Ishikawa (cell line): ENCODE results near the gene ARHGEF2.

Experiments used
- CEBPB ChIP-seq: IDR thresholded peaks from 2 replicates; pipeline ENCODE4 v1.6.1; 2012
- CREB1 ChIP-seq: IDR thresholded peaks from 2 replicates; pipeline ENCODE4 v1.6.1; 2012; ENCODE audit warnings: low read depth
- EGR1 ChIP-seq: IDR thresholded peaks from 2 replicates; pipeline ENCODE4 v1.6.1; 2012
- EP300 ChIP-seq: IDR thresholded peaks from 2 replicates; pipeline ENCODE4 v1.6.1; 2012; ENCODE audit warnings: borderline replicate concordance
- FOXM1 ChIP-seq: IDR thresholded peaks from 2 replicates; pipeline ENCODE4 v1.6.1; 2012; ENCODE audit warnings: low read depth, borderline replicate concordance
- NFIC ChIP-seq: IDR thresholded peaks from 2 replicates; pipeline ENCODE4 v1.6.1; 2012
- RAD21 ChIP-seq: IDR thresholded peaks from 2 replicates; pipeline ENCODE4 v1.6.1; 2012; ENCODE audit warnings: low read depth
- TAF1 ChIP-seq: IDR thresholded peaks from 2 replicates; pipeline ENCODE4 v1.6.1; 2012; ENCODE audit warnings: low read depth, mild to moderate bottlenecking
- TCF12 ChIP-seq: IDR thresholded peaks from 2 replicates; pipeline ENCODE4 v1.6.1; 2012; ENCODE audit warnings: low read depth
- TEAD4 ChIP-seq: IDR thresholded peaks from 2 replicates; pipeline ENCODE4 v1.6.1; 2012
- YY1 ChIP-seq: IDR thresholded peaks from 2 replicates; pipeline ENCODE4 v1.6.1; 2012; ENCODE audit warnings: low read depth
- ZBTB7A ChIP-seq: IDR thresholded peaks from 2 replicates; pipeline ENCODE4 v1.6.1; 2012; ENCODE audit warnings: low read depth
- TF ChIP-seq, protein P1 (sequence below): IDR thresholded peaks from 2 replicates; pipeline ENCODE4 v1.6.1; 2012
- TF ChIP-seq, protein P2 (sequence below): IDR thresholded peaks from 2 replicates; pipeline ENCODE4 v1.6.1; 2012; ENCODE audit warnings: low read depth, mild to moderate bottlenecking
- TF ChIP-seq, protein P3 (sequence below): IDR thresholded peaks from 2 replicates; pipeline ENCODE4 v1.6.1; 2012

ARHGEF2 gene

DNA sequence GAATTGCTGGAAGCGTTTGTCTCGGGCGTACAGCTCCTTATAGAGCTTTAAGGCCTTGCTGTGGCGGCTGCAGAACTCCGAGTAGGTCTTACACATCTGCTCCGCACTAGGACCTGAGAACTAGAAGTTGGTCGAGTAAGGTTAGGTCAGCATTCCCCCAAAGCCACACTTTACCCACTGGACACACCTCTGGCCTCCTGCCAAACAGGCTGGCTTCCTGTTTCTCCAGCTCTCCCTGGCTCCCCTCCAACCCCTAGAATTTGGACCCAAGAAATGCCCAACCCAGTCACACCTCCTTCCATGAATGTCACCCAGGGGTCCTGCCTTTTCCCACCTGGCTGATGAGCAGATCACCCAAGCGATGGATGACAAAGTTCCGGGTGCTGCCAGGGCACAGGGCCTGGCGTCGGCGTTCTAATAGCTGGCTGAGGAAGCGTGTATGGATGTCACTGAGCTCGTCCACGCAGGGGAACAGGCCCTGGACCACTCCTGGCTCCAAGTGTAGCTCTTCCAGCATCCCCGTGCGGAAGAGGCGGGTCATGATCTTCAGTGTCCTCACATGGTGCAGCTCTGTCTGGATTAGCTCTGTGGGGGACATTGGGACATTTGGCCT, 15.6 kb downstream of the ARHGEF2 start:
- TF ChIP-seq, protein P1, sequence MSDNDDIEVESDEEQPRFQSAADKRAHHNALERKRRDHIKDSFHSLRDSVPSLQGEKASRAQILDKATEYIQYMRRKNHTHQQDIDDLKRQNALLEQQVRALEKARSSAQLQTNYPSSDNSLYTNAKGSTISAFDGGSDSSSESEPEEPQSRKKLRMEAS: no peak
- peak; percentile 93 for TF ChIP-seq NFIC
- TF ChIP-seq EGR1: no peak
- TF ChIP-seq TEAD4: peak; percentile 45; the same call in 1 of the 2 replicates
- TF ChIP-seq, protein P2, sequence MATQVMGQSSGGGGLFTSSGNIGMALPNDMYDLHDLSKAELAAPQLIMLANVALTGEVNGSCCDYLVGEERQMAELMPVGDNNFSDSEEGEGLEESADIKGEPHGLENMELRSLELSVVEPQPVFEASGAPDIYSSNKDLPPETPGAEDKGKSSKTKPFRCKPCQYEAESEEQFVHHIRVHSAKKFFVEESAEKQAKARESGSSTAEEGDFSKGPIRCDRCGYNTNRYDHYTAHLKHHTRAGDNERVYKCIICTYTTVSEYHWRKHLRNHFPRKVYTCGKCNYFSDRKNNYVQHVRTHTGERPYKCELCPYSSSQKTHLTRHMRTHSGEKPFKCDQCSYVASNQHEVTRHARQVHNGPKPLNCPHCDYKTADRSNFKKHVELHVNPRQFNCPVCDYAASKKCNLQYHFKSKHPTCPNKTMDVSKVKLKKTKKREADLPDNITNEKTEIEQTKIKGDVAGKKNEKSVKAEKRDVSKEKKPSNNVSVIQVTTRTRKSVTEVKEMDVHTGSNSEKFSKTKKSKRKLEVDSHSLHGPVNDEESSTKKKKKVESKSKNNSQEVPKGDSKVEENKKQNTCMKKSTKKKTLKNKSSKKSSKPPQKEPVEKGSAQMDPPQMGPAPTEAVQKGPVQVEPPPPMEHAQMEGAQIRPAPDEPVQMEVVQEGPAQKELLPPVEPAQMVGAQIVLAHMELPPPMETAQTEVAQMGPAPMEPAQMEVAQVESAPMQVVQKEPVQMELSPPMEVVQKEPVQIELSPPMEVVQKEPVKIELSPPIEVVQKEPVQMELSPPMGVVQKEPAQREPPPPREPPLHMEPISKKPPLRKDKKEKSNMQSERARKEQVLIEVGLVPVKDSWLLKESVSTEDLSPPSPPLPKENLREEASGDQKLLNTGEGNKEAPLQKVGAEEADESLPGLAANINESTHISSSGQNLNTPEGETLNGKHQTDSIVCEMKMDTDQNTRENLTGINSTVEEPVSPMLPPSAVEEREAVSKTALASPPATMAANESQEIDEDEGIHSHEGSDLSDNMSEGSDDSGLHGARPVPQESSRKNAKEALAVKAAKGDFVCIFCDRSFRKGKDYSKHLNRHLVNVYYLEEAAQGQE: no peak
- peak; percentile 12; the same call in 1 of the 2 replicates for TF ChIP-seq EP300
- peak; percentile 53; the same call in 1 of the 2 replicates for TF ChIP-seq TCF12

DNA sequence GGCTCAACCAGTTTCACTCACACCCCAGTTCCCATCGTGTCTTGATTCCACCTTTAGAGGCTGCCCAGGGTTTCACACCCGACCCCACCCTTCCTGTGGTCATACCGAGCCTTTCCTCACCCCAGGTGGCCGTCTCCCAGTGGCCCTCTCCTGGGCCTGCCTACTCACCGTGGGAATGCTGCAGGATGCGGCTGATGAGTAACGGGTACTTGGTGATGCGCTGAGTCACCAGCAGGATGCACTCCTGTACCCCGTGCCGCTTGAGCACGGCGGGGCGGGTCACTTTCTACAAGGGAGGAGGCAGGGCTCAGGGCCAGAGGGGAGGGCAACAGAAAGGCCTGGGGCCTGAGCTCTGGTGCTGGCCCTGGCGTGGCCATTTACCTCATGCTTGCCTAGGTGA, 16.4 kb downstream of the ARHGEF2 start:
- peak; percentile 56; the same call in 1 of the 2 replicates for TF ChIP-seq RAD21
- peak; percentile 78 for TF ChIP-seq NFIC
- no peak; the same call in 1 of the 2 replicates for TF ChIP-seq CEBPB
- 0 out of 2 replicates have a peak, but pooled peaks have one; percentile 40 for TF ChIP-seq FOXM1
- TF ChIP-seq ZBTB7A: no peak
- no peak for TF ChIP-seq EGR1
- TF ChIP-seq, protein P3, sequence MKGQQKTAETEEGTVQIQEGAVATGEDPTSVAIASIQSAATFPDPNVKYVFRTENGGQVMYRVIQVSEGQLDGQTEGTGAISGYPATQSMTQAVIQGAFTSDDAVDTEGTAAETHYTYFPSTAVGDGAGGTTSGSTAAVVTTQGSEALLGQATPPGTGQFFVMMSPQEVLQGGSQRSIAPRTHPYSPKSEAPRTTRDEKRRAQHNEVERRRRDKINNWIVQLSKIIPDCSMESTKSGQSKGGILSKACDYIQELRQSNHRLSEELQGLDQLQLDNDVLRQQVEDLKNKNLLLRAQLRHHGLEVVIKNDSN: peak; percentile 25; the same call in 1 of the 2 replicates
- peak; percentile 46; the same call in 1 of the 2 replicates for TF ChIP-seq YY1
- peak; percentile 82 for TF ChIP-seq TCF12
- TF ChIP-seq EP300: peak; percentile 80; the same call in 1 of the 2 replicates
- TF ChIP-seq, protein P2: no peak
- TF ChIP-seq, protein P1: no peak; the same call in none of the 2 replicates
- peak; percentile 68; the same call in 1 of the 2 replicates for TF ChIP-seq TEAD4
- TF ChIP-seq CREB1: no peak
- no peak for TF ChIP-seq TAF1

DNA sequence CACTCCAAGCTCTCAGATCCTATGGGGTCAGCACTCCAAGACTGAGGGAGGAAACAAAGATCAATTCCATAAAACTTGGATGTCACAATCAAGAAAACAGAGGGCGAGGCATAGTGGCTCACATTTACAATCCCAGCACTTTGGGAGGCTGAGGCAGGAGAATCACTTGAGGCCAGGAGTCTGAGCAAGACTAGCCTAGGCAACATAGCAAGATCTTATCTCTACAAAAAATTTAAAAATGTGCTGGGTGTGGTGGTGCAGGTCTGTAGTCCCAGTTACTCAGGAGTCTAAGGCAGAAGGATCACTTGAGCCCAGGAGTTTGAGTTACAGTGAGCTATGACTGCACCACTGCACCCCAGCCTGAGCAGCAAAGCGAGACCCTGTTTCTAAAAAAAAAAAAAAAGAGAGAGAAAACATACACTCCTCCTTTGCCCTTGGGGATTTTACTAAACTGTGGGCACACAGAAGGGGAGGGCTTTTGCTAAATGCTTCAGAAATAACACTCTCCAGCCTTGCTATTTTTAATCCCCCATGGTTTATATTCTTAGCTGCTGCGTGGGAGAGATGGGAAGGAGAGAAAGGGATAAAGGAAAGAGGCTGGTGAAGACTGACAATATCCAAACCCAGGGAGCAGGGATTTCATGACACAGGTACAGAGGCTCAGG, 18.1 kb downstream of the ARHGEF2 start:
- TF ChIP-seq EGR1 (no peak), NFIC (no peak), ZBTB7A (no peak)
- TF ChIP-seq, protein P2: no peak

DNA sequence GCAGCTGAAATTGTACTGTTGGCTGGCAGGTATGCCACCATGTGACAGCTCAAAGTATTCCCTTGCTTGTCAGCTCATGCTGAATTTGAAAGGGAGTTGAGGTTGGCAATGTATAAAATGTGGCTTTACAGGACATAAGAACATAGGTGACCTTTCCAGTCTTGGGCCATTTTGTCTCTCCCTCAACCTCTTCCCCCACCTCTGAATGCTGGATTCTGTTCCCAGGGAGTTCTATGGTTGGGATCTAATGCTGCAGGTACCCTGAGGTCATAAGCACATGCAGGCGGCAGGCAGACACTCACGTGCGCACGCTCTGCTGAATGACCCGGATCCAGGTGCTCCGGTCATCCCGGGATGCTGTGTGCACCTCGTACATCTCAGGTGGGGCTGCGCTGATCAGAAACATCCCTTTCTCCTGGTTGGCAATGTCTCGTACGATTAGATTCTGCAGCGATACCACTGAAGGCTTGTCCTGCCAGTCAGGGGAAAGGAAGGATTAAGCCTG, 20.9 kb downstream of the ARHGEF2 start:
- TF ChIP-seq, protein P3: no peak
- TF ChIP-seq TCF12: no peak
- no peak for TF ChIP-seq NFIC
- TF ChIP-seq CREB1: no peak
- TF ChIP-seq CEBPB: no peak

DNA sequence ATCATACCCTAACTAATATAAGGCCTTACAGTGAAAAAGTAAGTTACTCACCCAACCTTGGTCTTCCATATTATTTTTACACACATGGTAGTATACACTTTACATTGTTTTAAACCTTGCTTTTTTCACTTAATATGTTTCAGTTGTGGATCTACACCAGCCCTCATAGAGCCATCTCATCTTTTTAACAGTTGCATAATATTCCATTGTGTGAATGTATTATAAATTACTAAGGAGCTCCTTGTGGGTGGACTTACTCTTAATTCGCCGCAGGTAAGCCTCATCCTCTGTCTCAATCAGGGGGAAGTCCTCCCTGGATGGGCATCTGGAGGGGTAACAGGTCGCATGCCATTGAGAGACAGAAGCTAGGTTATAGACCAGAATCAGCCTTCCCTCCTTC, 23.7 kb downstream of the ARHGEF2 start:
- TF ChIP-seq EGR1 (no peak), ZBTB7A (no peak), YY1 (no peak), FOXM1 (no peak), TAF1 (no peak), EP300 (no peak), NFIC (no peak), CEBPB (no peak), CREB1 (no peak), RAD21 (no peak), TEAD4 (no peak), TCF12 (no peak)
- TF ChIP-seq, protein P3: no peak
- TF ChIP-seq, protein P2: no peak
- TF ChIP-seq, protein P1: no peak
